ENCODE results near the gene IDUA. TPM values are rescaled to one million over a fixed set of nuclear protein-coding genes. Genes with fewer than 3 reads are reported as not detected.

The IDUA gene
- total RNA-seq, 1 donor from 2014 or later, result 12.9 TPM

- no peak for DNase-seq (ENCODE audit: low spot score)
- intact Hi-C loops (cut with DNase I), result no loop called here
These were observed 31.5 kb upstream of the IDUA start for GRCh38 chr4:955161-955921.

- intact Hi-C loops (cut with DNase I), result no loop called here
- DNase-seq (ENCODE audit: low spot score), result peak; percentile 68
These were observed 30.9 kb upstream of the IDUA start for GRCh38 chr4:955931-956381.

GRCh38 chr4:956531-957230 is 30.2 kb upstream of the IDUA start:
- intact Hi-C loops (cut with DNase I), result no loop called here
- no peak for DNase-seq (ENCODE audit: low spot score)

GRCh38 chr4:957231-957580 is 29.6 kb upstream of the IDUA start:
- peak; percentile 55 for DNase-seq (ENCODE audit: low spot score)
- intact Hi-C loops (cut with DNase I), result no loop called here

GRCh38 chr4:957581-958313 is 29.1 kb upstream of the IDUA start:
- intact Hi-C loops (cut with DNase I), result no loop called here
- peak; percentile 67 for DNase-seq (ENCODE audit: low spot score)

GRCh38 chr4:958314-958665 is 28.6 kb upstream of the IDUA start:
- intact Hi-C loops (cut with DNase I), result no loop called here
- no peak for DNase-seq (ENCODE audit: low spot score)

- intact Hi-C loops (cut with DNase I), result no loop called here
These were observed 28.0 kb upstream of the IDUA start for GRCh38 chr4:958696-959337.

GRCh38 chr4:959338-960139 is 27.3 kb upstream of the IDUA start:
- DNase-seq (ENCODE audit: low spot score), result peak; percentile 70

More at GRCh38 chr4:958696-959337, 28.0 kb upstream of the IDUA start:
- DNase-seq (ENCODE audit: low spot score), result no peak

GRCh38 chr4:960140-960635 is 26.7 kb upstream of the IDUA start:
- peak; percentile 69 for DNase-seq (ENCODE audit: low spot score)

More at GRCh38 chr4:959338-960139, 27.3 kb upstream of the IDUA start:
- intact Hi-C loops (cut with DNase I), result no loop called here

GRCh38 chr4:960636-961350 is 26.1 kb upstream of the IDUA start:
- intact Hi-C loops (cut with DNase I), result no loop called here
- peak; percentile 69 for DNase-seq (ENCODE audit: low spot score)

More at GRCh38 chr4:960140-960635, 26.7 kb upstream of the IDUA start:
- intact Hi-C loops (cut with DNase I), result no loop called here

GRCh38 chr4:961351-962230 is 25.3 kb upstream of the IDUA start:
- intact Hi-C loops (cut with DNase I), result no loop called here
- DNase-seq (ENCODE audit: low spot score), result peak; percentile 73

GRCh38 chr4:962231-963208 is 24.3 kb upstream of the IDUA start:
- peak; percentile 66 for DNase-seq (ENCODE audit: low spot score)
- intact Hi-C loops (cut with DNase I), result no loop called here

- no peak for DNase-seq (ENCODE audit: low spot score)
These were observed 23.3 kb upstream of the IDUA start for GRCh38 chr4:963276-964225.

GRCh38 chr4:964346-965025 is 22.4 kb upstream of the IDUA start:
- intact Hi-C loops (cut with DNase I), result no loop called here
- no peak for DNase-seq (ENCODE audit: low spot score)

More at GRCh38 chr4:963276-964225, 23.3 kb upstream of the IDUA start:
- intact Hi-C loops (cut with DNase I), result no loop called here

All from cardiac septum (tissue), 1 donor.